Endodermal cell (in vitro differentiated cells): Measurements from ENCODE around the gene SUFU. TPM values are rescaled to one million over a fixed set of nuclear protein-coding genes. Genes with fewer than 3 reads are reported as not detected.

Source experiments
- DNase-seq: peaks from one replicate; pipeline ENCODE4 v3.0.0-alpha.2; 2017
- H3K27ac ChIP-seq: 2 replicates; pipeline ENCODE4 v1.5.1; 2013; ENCODE audit warnings: mild to moderate bottlenecking, low read depth, low read length, moderate library complexity
- H3K27me3 ChIP-seq: 2 replicates; pipeline ENCODE4 v1.6.1; 2013; ENCODE audit warnings: mild to moderate bottlenecking, low read length, moderate library complexity; ENCODE audit not compliant: insufficient read depth, control insufficient read depth, poor library complexity, severe bottlenecking
- H3K36me3 ChIP-seq: 2 replicates; pipeline ENCODE4 v1.7.0; 2013; ENCODE audit warnings: mild to moderate bottlenecking, low read length, moderate library complexity; ENCODE audit not compliant: control insufficient read depth, insufficient read depth
- H3K4me1 ChIP-seq: one replicate; pipeline ENCODE4 v1.7.0; 2013; ENCODE audit warnings: low read length; ENCODE audit not compliant: control insufficient read depth, insufficient read depth
- H3K4me3 ChIP-seq: 2 replicates; pipeline ENCODE4 v1.5.1; 2013; ENCODE audit warnings: mild to moderate bottlenecking, low read length, moderate library complexity
- H3K9ac ChIP-seq: 2 replicates; pipeline ENCODE4 v1.6.1; 2013; ENCODE audit warnings: mild to moderate bottlenecking, low read length, moderate library complexity; ENCODE audit not compliant: poor library complexity, severe bottlenecking; ENCODE audit errors: extremely low read depth
- H3K9me3 ChIP-seq: 2 replicates; pipeline ENCODE4 v1.6.1; 2013; ENCODE audit warnings: mild to moderate bottlenecking, low read length, moderate library complexity; ENCODE audit not compliant: control insufficient read depth
- H3K27ac Mint-ChIP-seq: 2 replicates; pipeline ENCODE4 v1.8.0; 2020; ENCODE audit warnings: mixed read lengths
- H3K27me3 Mint-ChIP-seq: 2 replicates; pipeline ENCODE4 v1.8.0; 2021; ENCODE audit warnings: mild to moderate bottlenecking, mixed read lengths; ENCODE audit not compliant: insufficient read depth
- H3K36me3 Mint-ChIP-seq: 2 replicates; pipeline ENCODE4 v1.8.0; 2020; ENCODE audit warnings: low read depth, mixed read lengths
- H3K4me1 Mint-ChIP-seq: 2 replicates; pipeline ENCODE4 v1.8.0; 2020; ENCODE audit warnings: mixed read lengths
- H3K4me3 Mint-ChIP-seq: 2 replicates; pipeline ENCODE4 v1.8.0; 2020; ENCODE audit warnings: mild to moderate bottlenecking, moderate library complexity, mixed read lengths
- H3K9me3 Mint-ChIP-seq: 2 replicates; pipeline ENCODE4 v1.8.0; 2020; ENCODE audit warnings: mild to moderate bottlenecking, mixed read lengths
- CTCF ChIP-seq: fragments of 200-600 bp; sonication (generic); conservative IDR thresholded peaks from 2 replicates; pipeline ENCODE4 v1.5.0; 2021; ENCODE audit warnings: antibody characterized with exemption, mild to moderate bottlenecking
- WGBS, 2 experiments: methylation state at CpG; one replicate each; pipeline versions ENCODE4 v1.1.5 to v1.1.7; 2013; ENCODE audit warnings: missing lambda C conversion rate in 2 of 2, mixed read lengths in 1 of 2; ENCODE audit not compliant: insufficient coverage in 1 of 2, insufficient read length in 1 of 2; 5-methylcytosine and 5-hydroxymethylcytosine counted together
- total RNA-seq, 2 donors: library from RNA; stranded (reverse); fragmentation: NEBNext Ultra II Directional in 1 of 2; extraction: Animal tissue kit (Norgen Biotek cat#: 25700) in 1 of 2; gene quantifications; 2 replicates in 1 of 2; 3 replicates in 1 of 2; pipeline ENCODE4 v1.2.1, GENCODE V29; 2021

The SUFU gene
- total RNA-seq, 2 donors from 2014 or later, result 19.1 to 20.6 TPM

GRCh38 chr10:102621443-102622325 is 117.9 kb downstream of the SUFU start:
- Histone ChIP-seq H3K9ac (no peak overlapping the region), H3K4me1 (no peaks in the 10 kb centered on the region), H3K27ac (no peak overlapping the region), H3K36me3 (peaks cover 16% of the 10 kb centered on the region), H3K27me3 (no peaks in the 10 kb centered on the region), H3K4me3 (no peak overlapping the region), H3K9me3 (no peaks in the 10 kb centered on the region)
- no peak for DNase-seq
- Mint-ChIP-seq H3K27me3 (no peaks in the 10 kb centered on the region), H3K36me3 (peaks cover 15% of the 10 kb centered on the region), H3K27ac (no peak overlapping the region), H3K4me3 (no peak overlapping the region), H3K4me1 (peaks cover 28% of the 10 kb centered on the region), H3K9me3 (peaks cover 5% of the 10 kb centered on the region)
- WGBS, 2 experiments, result 91 to 94% methylated on average over 7 to 12 of the region's 13 CpGs
- TF ChIP-seq CTCF, result no peak

GRCh38 chr10:102624094-102624493 is 120.3 kb downstream of the SUFU start:
- Mint-ChIP-seq H3K4me1 (peaks cover 46% of the 10 kb centered on the region), H3K9me3 (peaks cover 5% of the 10 kb centered on the region), H3K4me3 (no peak overlapping the region), H3K27ac (no peak overlapping the region), H3K36me3 (peaks cover 8% of the 10 kb centered on the region), H3K27me3 (no peaks in the 10 kb centered on the region)
- no peak for DNase-seq
- Histone ChIP-seq H3K4me3 (no peak overlapping the region), H3K9ac (no peak overlapping the region), H3K36me3 (no peaks in the 10 kb centered on the region), H3K9me3 (no peaks in the 10 kb centered on the region), H3K4me1 (peaks cover 16% of the 10 kb centered on the region), H3K27me3 (no peaks in the 10 kb centered on the region), H3K27ac (peak overlapping the region; percentile 49)
- TF ChIP-seq CTCF, result no peak
- WGBS, 2 experiments, result 84 to 90% methylated on average over 2 to 3 of the region's 3 CpGs

DNA sequence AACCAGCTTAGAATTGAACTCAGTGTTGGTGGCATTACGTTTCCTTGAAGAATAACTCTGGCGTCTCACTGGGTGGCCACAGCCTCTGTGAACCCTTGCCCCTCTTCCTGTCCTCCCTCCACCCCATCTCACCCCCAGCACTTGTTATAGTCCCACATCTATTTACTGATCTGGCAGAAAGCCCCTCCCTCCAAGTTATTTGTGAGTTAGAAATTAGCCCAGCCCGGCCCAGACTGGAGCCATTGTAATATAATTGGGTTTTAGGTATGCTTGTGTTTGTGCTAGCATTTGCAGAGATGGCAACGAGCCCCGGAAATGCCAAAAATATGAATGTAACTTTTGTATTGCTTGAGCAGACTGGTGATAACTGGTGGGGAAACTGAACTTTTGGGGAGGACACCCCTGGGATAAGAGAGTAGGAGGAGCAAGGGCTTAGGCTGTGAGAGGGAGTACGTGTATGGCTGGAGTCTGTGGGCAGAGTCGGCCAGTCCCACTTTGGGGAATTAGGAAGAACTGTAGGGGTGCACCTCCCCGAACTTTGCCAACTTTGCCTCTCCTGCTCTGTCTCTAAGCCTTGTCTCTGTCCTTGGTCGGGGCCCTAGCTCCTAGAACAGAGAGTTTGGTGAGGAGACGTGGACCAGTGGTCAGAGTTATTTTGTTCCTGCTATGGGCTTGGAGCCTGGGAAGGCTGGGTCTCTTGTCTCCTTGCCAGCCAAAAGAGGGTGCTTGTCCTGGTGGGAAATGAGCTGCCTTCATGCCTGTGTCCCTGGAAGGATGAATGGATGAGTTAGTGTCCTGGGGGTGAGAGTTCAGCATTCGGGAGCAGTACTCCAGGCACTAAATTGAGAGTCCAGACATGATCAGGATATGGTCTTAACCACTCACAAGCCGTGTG is 121.2 kb downstream of the SUFU start:
- peaks cover 8% of the 10 kb centered on the region for H3K36me3 Mint-ChIP-seq

More for the DNA sequence above, 121.2 kb downstream of the SUFU start:
- H3K9me3 ChIP-seq, result no peaks in the 10 kb centered on the region
- peaks cover 24% of the 10 kb centered on the region for H3K4me1 ChIP-seq
- H3K27me3 ChIP-seq, result no peaks in the 10 kb centered on the region
- no peak overlapping the region for H3K27ac ChIP-seq
- WGBS, 2 experiments, result 94 to 97% methylated on average over 8 to 12 of the region's 12 CpGs
- H3K9ac ChIP-seq, result no peak overlapping the region
- no peak overlapping the region for H3K4me3 ChIP-seq
- Mint-ChIP-seq H3K4me3 (no peak overlapping the region), H3K9me3 (peaks cover 5% of the 10 kb centered on the region), H3K4me1 (peaks cover 54% of the 10 kb centered on the region), H3K27me3 (no peaks in the 10 kb centered on the region), H3K27ac (peak overlapping the region; percentile 80)
- no peak for DNase-seq
- no peak for TF ChIP-seq CTCF
- H3K36me3 ChIP-seq, result no peaks in the 10 kb centered on the region
